Erythroblast (primary cell): ENCODE data around the gene BCAR3.

Experiments used
- GATA1 ChIP-seq: IDR thresholded peaks from 2 replicates; pipeline ENCODE4 v1.6.1; 2011; ENCODE audit warnings: low read depth, mild to moderate bottlenecking, control low read depth, low read length, moderate library complexity
- POLR2A ChIP-seq: IDR thresholded peaks from 2 replicates; pipeline ENCODE4 v1.6.1; 2011; ENCODE audit warnings: mild to moderate bottlenecking, low read length

DNA sequence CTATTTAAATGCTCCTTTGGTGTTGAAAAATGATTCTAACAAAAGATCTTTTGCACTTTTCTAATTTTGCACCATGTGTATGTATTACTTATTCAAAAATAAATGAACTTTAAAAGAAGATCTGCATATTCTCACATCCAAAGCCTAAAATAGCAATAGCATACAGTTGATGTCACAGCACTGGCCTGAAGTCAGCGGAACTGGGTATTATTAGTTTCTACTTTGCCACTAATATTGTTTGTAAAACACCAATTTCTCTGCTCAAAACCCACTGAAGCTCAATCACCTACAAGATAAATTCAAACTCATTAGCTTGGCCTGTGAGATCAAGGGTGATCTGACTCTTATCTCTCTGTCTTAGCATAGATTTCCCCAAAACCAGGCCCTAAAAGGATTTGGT lies 34.5 kb upstream of the BCAR3 start:
- TF ChIP-seq POLR2A (no peak), GATA1 (no peak)
